ENCODE results near the gene CHCHD2. TPM values are rescaled to one million over a fixed set of nuclear protein-coding genes. Genes with fewer than 3 reads are reported as not detected.

Gene CHCHD2
- total RNA-seq, 1 experiment from 2014 or later, result 754 TPM

Small RNA genes lying within 50 kb of the gene (small RNA-seq; reads per million reads assigned to genes)
- 0.12 to 7.4 reads per million in 2 experiments for gene SNORA15
- 0.29 to 1.3 reads per million in 2 experiments for gene SNORA22B

Other genes starting within 250 kb of the CHCHD2 start
- gene SEPTIN14, start 243.7 kb downstream of the CHCHD2 start, total RNA-seq (2014; rRNA removed; shearing (Covaris generic)), result not detected in 2 replicates
- 0.43 and 0.85 TPM in 2 replicates for gene ZNF713, start 219.0 kb downstream of the CHCHD2 start, total RNA-seq (2014; rRNA removed; shearing (Covaris generic))
- 32.2 and 34.3 TPM in 2 replicates for gene MRPS17, start 154.6 kb downstream of the CHCHD2 start, total RNA-seq (2014; rRNA removed; shearing (Covaris generic))
- 115 and 125 TPM in 2 replicates for gene NIPSNAP2, start 141.9 kb downstream of the CHCHD2 start, total RNA-seq (2014; rRNA removed; shearing (Covaris generic))
- gene PSPH, start 55.0 kb downstream of the CHCHD2 start, total RNA-seq (2014; rRNA removed; shearing (Covaris generic)), result 357 and 414 TPM in 2 replicates
- gene CCT6A, start 54.7 kb downstream of the CHCHD2 start, total RNA-seq (2014; rRNA removed; shearing (Covaris generic)), result 710 and 744 TPM in 2 replicates
- 559 and 567 TPM in 2 replicates for gene SUMF2, start 42.2 kb downstream of the CHCHD2 start, total RNA-seq (2014; rRNA removed; shearing (Covaris generic))
- 0.67 and 1.9 TPM in 2 replicates for gene PHKG1, start 13.5 kb downstream of the CHCHD2 start, total RNA-seq (2014; rRNA removed; shearing (Covaris generic))
- gene NUPR2, start 9.9 kb upstream of the CHCHD2 start, total RNA-seq (2014; rRNA removed; shearing (Covaris generic)), result not detected in 2 replicates

All from SK-MEL-5 (cell line).